GM23338 (cell line): ENCODE data around the gene ARRDC5. TPM values are rescaled to one million over a fixed set of nuclear protein-coding genes. Genes with fewer than 3 reads are reported as not detected.

Source experiments
- ATAC-seq: fragments of 200-7000 bp; cut with Tn5 transposase; 3 replicates; pipeline ENCODE4 v1.9.1; 2020
- DNase-seq: peaks from one replicate; pipeline ENCODE4 v3.0.0-alpha.2; 2015; ENCODE audit warnings: low spot score
- H2AFZ ChIP-seq: fragments of 200-600 bp; sonication (generic); 2 replicates; pipeline ENCODE4 v1.8.0; 2016; ENCODE audit warnings: antibody characterized with exemption, mild to moderate bottlenecking, moderate library complexity
- H3F3A ChIP-seq: fragments of 200-600 bp; sonication (generic); replicated peaks from 2 replicates; pipeline ENCODE4 v1.8.0; 2017; ENCODE audit warnings: antibody characterized with exemption, mixed run types, low read depth
- H3K27ac ChIP-seq: fragments of 200-600 bp; sonication (generic); 2 replicates; pipeline ENCODE4 v1.6.1; 2016; ENCODE audit warnings: low read depth
- H3K27me3 ChIP-seq: fragments of 200-600 bp; sonication (generic); 2 replicates; pipeline ENCODE4 v1.8.0; 2016; ENCODE audit warnings: mild to moderate bottlenecking, mixed run types, moderate library complexity; ENCODE audit not compliant: insufficient read depth
- H3K36me3 ChIP-seq: fragments of 200-600 bp; sonication (generic); 2 replicates; pipeline ENCODE4 v1.8.0; 2016; ENCODE audit warnings: mild to moderate bottlenecking; ENCODE audit not compliant: insufficient read depth
- H3K4me1 ChIP-seq: fragments of 200-600 bp; sonication (generic); 2 replicates; pipeline ENCODE4 v1.8.0; 2016; ENCODE audit warnings: mild to moderate bottlenecking, moderate library complexity; ENCODE audit not compliant: insufficient read depth
- H3K4me2 ChIP-seq: fragments of 200-600 bp; sonication (generic); 2 replicates; pipeline ENCODE4 v1.7.1; 2017; ENCODE audit warnings: mixed run types
- H3K4me3 ChIP-seq: fragments of 200-600 bp; sonication (generic); 2 replicates; pipeline ENCODE4 v1.6.1; 2016; ENCODE audit warnings: mixed run types
- H3K79me2 ChIP-seq: fragments of 200-600 bp; sonication (generic); replicated peaks from 2 replicates; pipeline ENCODE4 v1.8.0; 2017; ENCODE audit warnings: mild to moderate bottlenecking; ENCODE audit not compliant: insufficient read depth
- H3K9me2 ChIP-seq: fragments of 200-600 bp; sonication (generic); 2 replicates; pipeline ENCODE4 v1.8.0; 2017; ENCODE audit not compliant: insufficient read depth
- H4K20me1 ChIP-seq: fragments of 200-600 bp; sonication (generic); replicated peaks from 2 replicates; pipeline ENCODE4 v1.8.0; 2017; ENCODE audit warnings: mild to moderate bottlenecking; ENCODE audit not compliant: insufficient read depth
- H3K27ac Mint-ChIP-seq: 2 replicates; pipeline ENCODE4 v1.8.0; 2020; ENCODE audit warnings: inconsistent platforms, mild to moderate bottlenecking, moderate library complexity, mixed read lengths
- H3K27me3 Mint-ChIP-seq: 3 replicates; pipeline ENCODE4 v1.8.0; 2022; ENCODE audit warnings: low read depth, mild to moderate bottlenecking, moderate library complexity, mixed read lengths, inconsistent platforms; ENCODE audit not compliant: insufficient read depth, poor library complexity
- H3K36me3 Mint-ChIP-seq: 3 replicates; pipeline ENCODE4 v1.8.0; 2021; ENCODE audit warnings: low read depth, mild to moderate bottlenecking, inconsistent platforms, moderate library complexity, mixed read lengths
- H3K4me1 Mint-ChIP-seq: 3 replicates; pipeline ENCODE4 v1.8.0; 2020; ENCODE audit warnings: mild to moderate bottlenecking, inconsistent platforms, mixed read lengths
- H3K4me3 Mint-ChIP-seq: 3 replicates; pipeline ENCODE4 v1.8.0; 2021; ENCODE audit warnings: moderate library complexity, mild to moderate bottlenecking, inconsistent platforms, mixed read lengths
- H3K9me3 Mint-ChIP-seq: 3 replicates; pipeline ENCODE4 v1.8.0; 2020; ENCODE audit warnings: moderate library complexity, mild to moderate bottlenecking, inconsistent platforms, mixed read lengths
- CREB1 ChIP-seq: fragments of 250-450 bp; sonication (Bioruptor Pico); IDR thresholded peaks from 2 replicates; pipeline ENCODE4 v1.5.0; 2020; ENCODE audit warnings: low read depth, mild to moderate bottlenecking, moderate library complexity
- CTCF ChIP-seq, 2 experiments: fragments of 200-600 bp in 1 of 2; sonication (generic) in 1 of 2; conservative IDR thresholded peaks; 2 replicates each; pipeline versions ENCODE4 v1.5.1 to v1.6.1; 2016 to 2017; ENCODE audit warnings: antibody characterized with exemption in 2 of 2, low read depth in 2 of 2, mild to moderate bottlenecking in 2 of 2, moderate library complexity in 1 of 2
- ETS1 ChIP-seq: IDR thresholded peaks from 2 replicates; pipeline ENCODE4 v1.6.1; 2016; ENCODE audit warnings: antibody characterized with exemption
- EZH2 ChIP-seq: fragments of 200-600 bp; sonication (generic); IDR thresholded peaks from one replicate; pipeline ENCODE4 v1.8.0; 2017; ENCODE audit warnings: antibody characterized with exemption, mild to moderate bottlenecking, low read depth; ENCODE audit not compliant: unreplicated experiment
- EZH2phosphoT487 ChIP-seq: fragments of 200-600 bp; sonication (generic); IDR thresholded peaks from one replicate; pipeline ENCODE4 v1.8.1; 2018; ENCODE audit warnings: antibody characterized with exemption; ENCODE audit not compliant: unreplicated experiment
- JUNB ChIP-seq: IDR thresholded peaks from one replicate; pipeline ENCODE4 v1.6.1; 2016; ENCODE audit warnings: antibody characterized with exemption; ENCODE audit not compliant: unreplicated experiment
- NANOG ChIP-seq: IDR thresholded peaks from 2 replicates; pipeline ENCODE4 v1.6.1; 2016; ENCODE audit warnings: antibody characterized with exemption, borderline replicate concordance
- POLR2AphosphoS5 ChIP-seq: IDR thresholded peaks from 2 replicates; pipeline ENCODE4 v1.6.1; 2016; ENCODE audit warnings: antibody characterized with exemption, low read depth
- REST ChIP-seq: IDR thresholded peaks from one replicate; pipeline ENCODE4 v1.6.1; 2018; ENCODE audit warnings: antibody characterized with exemption; ENCODE audit not compliant: unreplicated experiment
- STAT1 ChIP-seq: IDR thresholded peaks from one replicate; pipeline ENCODE4 v1.6.1; 2016; ENCODE audit warnings: antibody characterized with exemption; ENCODE audit not compliant: unreplicated experiment
- ZNF114 ChIP-seq: fragments of 250-450 bp; sonication (Bioruptor Pico); IDR thresholded peaks from 2 replicates; pipeline ENCODE4 v1.5.0; 2020; ENCODE audit warnings: mild to moderate bottlenecking, moderate library complexity
- ZNF331 ChIP-seq: fragments of 250-450 bp; sonication (Bioruptor Pico); IDR thresholded peaks from 2 replicates; pipeline ENCODE4 v1.5.0; 2020; ENCODE audit warnings: low read depth, mild to moderate bottlenecking, moderate library complexity
- ZNF462 ChIP-seq: fragments of 250-450 bp; sonication (Bioruptor Pico); IDR thresholded peaks from 2 replicates; pipeline ENCODE4 v1.5.0; 2020; ENCODE audit warnings: mild to moderate bottlenecking, moderate library complexity
- polyA plus RNA-seq: library from polyadenylated mRNA; unstranded; fragments of >200 nt; fragmentation: Nextera tagmentation; extraction: Ambion mirVana; gene quantifications from 2 replicates; pipeline ENCODE4 v1.2.1, GENCODE V29; 2016
- total RNA-seq: library from RNA; depleted of rRNA; stranded (reverse); fragments of >200 nt; shearing (Covaris generic); gene quantifications from 2 replicates; pipeline ENCODE4 v1.2.3, GENCODE V29; 2014

The ARRDC5 gene
- total and polyA plus RNA-seq, 2 experiments from 2014 or later = not detected

- no peaks in the 10 kb centered on the region for H3K27me3 ChIP-seq
- no peak overlapping the region for H3K4me2 ChIP-seq
- DNase-seq = no peak
- peaks cover 44% of the 10 kb centered on the region for H3K36me3 Mint-ChIP-seq
- ATAC-seq = no peak
- H3K9me2 ChIP-seq = no peaks in the 10 kb centered on the region
- TF ChIP-seq ZNF462 (no peak), POLR2AphosphoS5 (no peak), NANOG (no peak), CTCF (conservative IDR thresholded peaks at IDR 0.05; ENCODE audit: low read depth in 2 of 2) (no peak), CREB1 (CRISPR knock-in tag) (no peak), EZH2 (no peak), STAT1 (no peak), REST (no peak), JUNB (no peak), ZNF114 (no peak), EZH2phosphoT487 (no peak), ZNF331 (CRISPR knock-in tag) (no peak), ETS1 (no peak)
- H3K36me3 ChIP-seq = no peaks in the 10 kb centered on the region; the same call in 1 of the 2 replicates
- no peak overlapping the region for H3K4me3 Mint-ChIP-seq
- peaks cover 47% of the 10 kb centered on the region for H3K79me2 ChIP-seq
- peaks cover 16% of the 10 kb centered on the region for H3K27me3 Mint-ChIP-seq
- peaks cover 8% of the 10 kb centered on the region for H3K4me1 Mint-ChIP-seq
- no peak overlapping the region for H3K4me3 ChIP-seq
- H3F3A ChIP-seq = no peaks in the 10 kb centered on the region
- H3K27ac ChIP-seq = no peak overlapping the region
- peaks cover 13% of the 10 kb centered on the region; the same call in 1 of the 2 replicates for H3K4me1 ChIP-seq
- no peak overlapping the region for H3K27ac Mint-ChIP-seq
- H3K9me3 Mint-ChIP-seq = no peaks in the 10 kb centered on the region
- peaks cover 8% of the 10 kb centered on the region; the same call in 1 of the 2 replicates for H4K20me1 ChIP-seq
- H2AFZ ChIP-seq = no peak overlapping the region
Measured at GRCh38 chr19:4923276-4923747, 20.6 kb upstream of the ARRDC5 start.
